ENCODE measurements around the gene RAB3GAP2.
"Not testable (repeated sequence)": the region's sequence is repeated elsewhere in the genome, so short reads cannot be mapped to it uniquely, and the experiment has no call there.

The RAB3GAP2 gene

DNA sequence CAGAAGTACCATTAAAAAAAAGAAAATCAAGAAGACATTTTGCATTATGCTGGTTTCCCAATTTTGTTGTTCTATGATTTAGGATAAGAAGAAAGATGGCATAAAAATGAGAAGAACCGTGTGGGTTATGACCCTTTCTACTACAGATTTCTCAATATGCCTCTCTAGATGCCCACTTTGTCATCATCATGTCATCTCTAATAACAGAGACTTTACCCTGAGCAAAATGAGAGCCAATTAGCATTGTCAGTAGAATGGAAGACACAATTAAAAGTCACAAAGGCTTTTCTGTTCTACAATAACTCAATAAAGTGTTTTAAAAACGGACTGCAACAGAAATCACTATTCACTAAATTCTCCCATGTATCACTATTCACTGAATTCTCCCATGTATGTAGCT, 85.5 kb downstream of the RAB3GAP2 start:
- H3K27ac ChIP-seq: no peak overlapping the region
- TF ChIP-seq, protein P1, sequence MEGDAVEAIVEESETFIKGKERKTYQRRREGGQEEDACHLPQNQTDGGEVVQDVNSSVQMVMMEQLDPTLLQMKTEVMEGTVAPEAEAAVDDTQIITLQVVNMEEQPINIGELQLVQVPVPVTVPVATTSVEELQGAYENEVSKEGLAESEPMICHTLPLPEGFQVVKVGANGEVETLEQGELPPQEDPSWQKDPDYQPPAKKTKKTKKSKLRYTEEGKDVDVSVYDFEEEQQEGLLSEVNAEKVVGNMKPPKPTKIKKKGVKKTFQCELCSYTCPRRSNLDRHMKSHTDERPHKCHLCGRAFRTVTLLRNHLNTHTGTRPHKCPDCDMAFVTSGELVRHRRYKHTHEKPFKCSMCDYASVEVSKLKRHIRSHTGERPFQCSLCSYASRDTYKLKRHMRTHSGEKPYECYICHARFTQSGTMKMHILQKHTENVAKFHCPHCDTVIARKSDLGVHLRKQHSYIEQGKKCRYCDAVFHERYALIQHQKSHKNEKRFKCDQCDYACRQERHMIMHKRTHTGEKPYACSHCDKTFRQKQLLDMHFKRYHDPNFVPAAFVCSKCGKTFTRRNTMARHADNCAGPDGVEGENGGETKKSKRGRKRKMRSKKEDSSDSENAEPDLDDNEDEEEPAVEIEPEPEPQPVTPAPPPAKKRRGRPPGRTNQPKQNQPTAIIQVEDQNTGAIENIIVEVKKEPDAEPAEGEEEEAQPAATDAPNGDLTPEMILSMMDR (conservative IDR thresholded peaks at IDR 0.05): no peak
- no peak for TF ChIP-seq ZFX (IDR thresholded peaks at IDR 0.05)

DNA sequence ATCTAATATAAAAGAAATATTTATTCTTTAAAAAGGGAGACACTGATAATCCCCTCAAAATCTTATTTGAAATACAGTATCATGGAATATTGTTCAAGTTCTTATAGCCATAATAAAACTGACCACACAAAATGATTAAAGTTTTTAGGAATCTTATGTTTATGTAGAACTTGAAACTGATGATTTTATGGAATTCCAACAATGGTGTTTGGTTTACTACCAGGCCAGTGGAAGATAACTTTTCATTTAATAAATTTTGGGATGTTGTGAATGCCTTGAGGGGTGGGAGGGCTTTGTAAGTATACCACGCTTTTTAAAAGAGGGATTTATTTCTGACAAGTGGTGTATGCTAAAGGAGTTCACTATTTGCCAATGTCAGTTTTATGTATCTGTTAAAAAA, 87.7 kb downstream of the RAB3GAP2 start:
- no peak for TF ChIP-seq ZFX (IDR thresholded peaks at IDR 0.05)
- TF ChIP-seq, protein P1 (conservative IDR thresholded peaks at IDR 0.05): no peak
- no peak overlapping the region for H3K27ac ChIP-seq

DNA sequence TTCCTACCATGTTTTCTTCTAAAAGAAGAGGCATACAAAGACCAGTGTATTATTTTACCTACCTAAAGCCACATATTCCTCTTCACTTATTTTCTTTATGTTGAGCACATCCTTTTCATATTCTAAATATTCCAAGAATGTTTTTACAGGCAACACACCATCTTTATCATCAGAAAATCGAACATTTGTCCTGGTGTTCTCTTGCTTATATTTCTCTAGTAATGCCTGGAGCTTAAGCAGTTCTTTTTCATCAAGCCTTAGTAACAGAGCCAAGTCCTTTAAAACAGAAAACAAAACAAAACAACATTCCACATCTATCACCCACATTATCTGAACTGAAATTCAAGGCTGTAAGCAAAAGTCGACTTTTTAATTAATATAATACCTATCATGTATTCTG, 89.6 kb downstream of the RAB3GAP2 start:
- TF ChIP-seq, protein P1 (conservative IDR thresholded peaks at IDR 0.05): no peak
- no peak for TF ChIP-seq ZFX (IDR thresholded peaks at IDR 0.05)

DNA sequence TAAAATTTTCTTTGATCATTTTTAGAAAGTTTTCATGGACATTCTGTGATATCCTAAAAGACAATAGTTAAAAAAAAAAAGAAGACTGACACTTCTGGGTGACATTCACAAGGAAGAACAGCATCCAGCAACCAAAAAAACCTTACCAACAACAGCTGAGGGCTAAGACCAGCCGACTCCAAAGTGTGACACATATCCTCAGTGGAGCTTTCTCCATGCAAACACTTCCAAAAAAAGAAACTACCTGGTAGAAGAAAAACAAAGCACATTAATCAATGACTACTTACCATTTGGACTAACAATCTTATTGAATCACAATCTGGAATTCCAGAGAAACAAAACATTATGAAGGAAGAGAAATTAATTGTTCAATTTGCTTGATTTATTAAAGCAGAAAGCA, 90.1 kb downstream of the RAB3GAP2 start:
- no peak for TF ChIP-seq ZFX (IDR thresholded peaks at IDR 0.05)
- TF ChIP-seq, protein P1 (conservative IDR thresholded peaks at IDR 0.05): no peak
- H3K27ac ChIP-seq: no peak overlapping the region

More for the DNA sequence above, 89.6 kb downstream of the RAB3GAP2 start:
- H3K27ac ChIP-seq: no peak overlapping the region

DNA sequence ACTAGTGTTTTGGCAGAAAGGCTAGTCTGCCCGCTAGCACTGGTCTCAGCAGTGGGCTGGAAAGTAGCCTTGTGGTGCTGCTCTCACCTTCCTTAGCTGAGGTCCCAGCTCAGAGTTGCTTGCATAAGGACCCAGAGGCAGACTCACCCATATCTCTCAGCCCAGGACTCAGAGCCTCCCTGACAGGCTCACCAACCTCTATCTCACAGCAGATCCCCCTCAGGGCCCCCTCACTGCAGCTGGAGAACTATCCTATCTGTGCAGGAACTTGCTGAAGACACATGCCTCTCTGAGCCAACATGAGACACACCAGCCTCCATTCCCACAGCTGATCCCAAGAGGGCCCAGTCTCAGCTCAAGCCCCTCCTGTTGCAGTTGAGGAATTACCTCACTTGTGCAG, 95.7 kb downstream of the RAB3GAP2 start:
- no peak for TF ChIP-seq ZFX (IDR thresholded peaks at IDR 0.05)
- TF ChIP-seq, protein P1 (conservative IDR thresholded peaks at IDR 0.05): no peak
- H3K27ac ChIP-seq: no peak overlapping the region

DNA sequence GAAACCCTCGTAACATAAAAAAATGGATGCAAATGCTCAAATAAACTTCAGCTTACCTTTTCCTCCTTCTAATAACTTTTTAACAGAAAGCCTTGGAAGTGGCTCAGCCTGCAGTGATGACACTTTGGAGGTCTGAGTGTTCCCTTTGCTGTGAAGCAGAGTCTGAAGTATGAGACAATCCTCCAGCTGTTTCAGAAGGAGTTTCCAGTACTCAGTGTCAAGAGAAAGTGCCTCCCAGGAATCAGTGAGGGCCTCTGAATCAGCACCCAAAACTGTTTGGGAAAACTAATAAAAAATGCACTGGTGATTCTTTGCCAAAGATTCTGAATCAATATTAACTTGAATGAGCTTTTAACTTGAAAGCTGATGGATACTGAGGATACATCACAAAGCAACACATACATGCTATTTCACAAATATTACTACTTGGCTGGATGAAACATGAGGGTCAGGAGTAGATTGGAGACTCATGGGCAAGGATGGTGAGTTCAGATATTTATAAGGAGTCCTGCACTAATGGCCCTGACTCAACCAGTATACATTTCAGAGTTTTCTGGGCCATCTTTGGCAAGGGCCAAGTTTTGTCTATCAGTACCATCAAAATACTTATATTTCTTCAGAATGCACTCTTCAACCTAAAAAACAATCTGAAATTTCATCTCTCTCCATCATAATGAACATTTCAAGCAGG, 101.3 kb downstream of the RAB3GAP2 start:
- no peak overlapping the region for H3K27ac ChIP-seq
- TF ChIP-seq ZFX (IDR thresholded peaks at IDR 0.05): no peak
- TF ChIP-seq, protein P1 (conservative IDR thresholded peaks at IDR 0.05): no peak

DNA sequence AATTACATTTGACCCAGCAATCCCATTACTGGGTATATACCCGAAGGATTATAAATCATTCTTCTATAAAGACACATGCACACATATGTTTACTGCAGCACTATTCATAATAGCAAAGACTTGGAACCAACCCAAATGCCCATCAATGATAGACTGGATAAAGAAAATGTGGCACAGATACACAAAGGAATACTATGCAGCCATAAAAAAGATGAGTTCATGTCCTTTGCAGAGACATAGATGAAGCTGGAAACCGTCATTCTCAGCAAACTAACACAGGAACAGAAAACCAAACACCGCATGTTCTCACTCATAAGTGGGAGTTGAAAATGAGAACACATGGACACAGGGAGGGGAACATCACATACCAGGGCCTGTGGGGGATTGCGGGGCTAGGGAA, 102.4 kb downstream of the RAB3GAP2 start:
- not testable (repeated sequence) for H3K27ac ChIP-seq

DNA sequence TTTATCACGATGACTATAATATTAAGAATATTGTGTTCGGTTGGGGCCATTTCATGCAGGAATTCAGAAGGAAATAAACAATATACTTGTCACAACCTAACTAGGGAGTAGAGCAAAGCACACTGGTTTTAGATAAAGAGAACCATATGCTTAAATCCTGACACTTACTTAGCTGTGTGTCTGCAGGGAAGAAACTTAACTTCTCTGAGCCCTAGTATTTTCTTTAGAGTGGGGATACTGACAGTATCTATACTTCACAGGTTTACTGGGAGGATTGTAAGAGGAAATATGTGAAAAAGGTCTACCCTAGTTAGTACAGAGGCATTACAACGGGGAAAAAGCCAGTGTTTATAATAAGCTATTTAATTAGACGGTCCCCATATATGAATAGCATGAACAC, 105.4 kb downstream of the RAB3GAP2 start:
- no peak for TF ChIP-seq ZFX (IDR thresholded peaks at IDR 0.05)
- TF ChIP-seq, protein P1 (conservative IDR thresholded peaks at IDR 0.05): no peak
- H3K27ac ChIP-seq: no peak overlapping the region; the same call in 1 of the 2 replicates
